Testis (tissue), 3 donors: ENCODE data around the gene IMMP2L. TPM values are rescaled to one million over a fixed set of nuclear protein-coding genes. Genes with fewer than 3 reads are reported as not detected.

ENCODE experiments used
- DNase-seq: peaks from one replicate; pipeline ENCODE4 v3.0.0-alpha.2; 2019
- H3K27ac ChIP-seq, 2 donors: fragments of 200-600 bp; sonication (generic); one replicate each; pipeline ENCODE4 v1.5.1; 2019
- H3K27me3 ChIP-seq: fragments of 200-600 bp; sonication (generic); one replicate; pipeline ENCODE4 v1.5.1; 2019
- H3K36me3 ChIP-seq: fragments of 200-600 bp; sonication (generic); one replicate; pipeline ENCODE4 v1.5.1; 2017; ENCODE audit warnings: low read depth; ENCODE audit errors: missing control alignments
- H3K4me1 ChIP-seq: fragments of 200-600 bp; sonication (generic); one replicate; pipeline ENCODE4 v1.5.1; 2019
- H3K4me3 ChIP-seq, 2 donors: fragments of 200-600 bp; sonication (generic); one replicate each; pipeline ENCODE4 v1.5.1; 2017 to 2019
- H3K9me3 ChIP-seq: fragments of 200-600 bp; sonication (generic); one replicate; pipeline ENCODE4 v1.5.1; 2017
- CTCF ChIP-seq, 3 experiments: fragments of 450-650 bp in 2 of 3; fragments of 200-600 bp in 1 of 3; sonication (generic) in 1 of 3; IDR thresholded peaks; one replicate each; pipeline ENCODE4 v1.5.1; 2016 to 2019; ENCODE audit warnings: antibody characterized with exemption in 3 of 3, mild to moderate bottlenecking in 2 of 3, moderate library complexity in 1 of 3
- POLR2A ChIP-seq: fragments of 450-650 bp; IDR thresholded peaks from one replicate; pipeline ENCODE4 v1.6.1; 2017; ENCODE audit warnings: antibody characterized with exemption, mild to moderate bottlenecking, moderate library complexity
- WGBS, 2 donors: methylation state at CpG; one replicate each; pipeline ENCODE4 v1.1.5; 2018; 5-methylcytosine and 5-hydroxymethylcytosine counted together
- intact Hi-C: fragments of 100-400 bp; cut with DNase I; formaldehyde crosslinking; loops from one replicate; pipeline ENCODE4 v1.15.1; 2023; ENCODE audit warnings: low total_unique reads
- polyA plus RNA-seq: library from polyadenylated mRNA; stranded (reverse); fragments of 350-450 nt; fragmentation: Illumina TruSeq; extraction: RNeasy Lipid Tissue Mini Kit (QIAGEN cat#74804); gene quantifications from one replicate; pipeline ENCODE4 v1.2.3, GENCODE V29; 2014; ENCODE audit warnings: low read depth, low replicate concordance; ENCODE audit not compliant: insufficient read depth
- total RNA-seq, 2 donors: library from RNA; depleted of rRNA; stranded (reverse); fragments of >200 nt; gene quantifications; one replicate each; pipeline ENCODE4 v1.2.3, GENCODE V29; 2016

IMMP2L gene
- total and polyA plus RNA-seq, 3 donors from 2014 or later = 10.7 to 12.4 (median 11.2) TPM

- Histone ChIP-seq H3K9me3 (no peaks in the 10 kb centered on the region), H3K27me3 (no peaks in the 10 kb centered on the region), H3K36me3 (no peaks in the 10 kb centered on the region), H3K4me3 (no peak overlapping the region), H3K27ac (no peak overlapping the region), H3K4me1 (no peaks in the 10 kb centered on the region)
- DNase-seq = no peak
- intact Hi-C loops = no loop called here
- TF ChIP-seq POLR2A (no peak), CTCF (IDR thresholded peaks at IDR 0.05) (no peak)
Observed at GRCh38 chr7:111414374-111414773, 147.9 kb downstream of the IMMP2L start.

GRCh38 chr7:111413739-111414138 is 148.6 kb downstream of the IMMP2L start:
- Histone ChIP-seq H3K27me3 (no peaks in the 10 kb centered on the region), H3K4me3 (no peak overlapping the region), H3K36me3 (no peaks in the 10 kb centered on the region), H3K9me3 (no peaks in the 10 kb centered on the region), H3K27ac (no peak overlapping the region), H3K4me1 (no peaks in the 10 kb centered on the region)
- TF ChIP-seq CTCF (IDR thresholded peaks at IDR 0.05) = no peak
- TF ChIP-seq POLR2A = no peak
- intact Hi-C loops = no loop called here
- DNase-seq = peak; percentile 47
- WGBS, 2 donors = 29 to 51% methylated on average over 3 of the region's 3 CpGs

GRCh38 chr7:111410899-111411298 is 151.4 kb downstream of the IMMP2L start:
- TF ChIP-seq CTCF (IDR thresholded peaks at IDR 0.05) (no peak), POLR2A (no peak)
- Histone ChIP-seq H3K4me1 (no peaks in the 10 kb centered on the region), H3K9me3 (no peaks in the 10 kb centered on the region), H3K27me3 (no peaks in the 10 kb centered on the region), H3K27ac (no peak overlapping the region), H3K36me3 (no peaks in the 10 kb centered on the region), H3K4me3 (no peak overlapping the region)
- intact Hi-C loops = no loop called here
- DNase-seq = no peak

- no peak overlapping the region for H3K27ac ChIP-seq
- no peak overlapping the region for H3K4me3 ChIP-seq
- no peaks in the 10 kb centered on the region for H3K9me3 ChIP-seq
- H3K27me3 ChIP-seq = no peaks in the 10 kb centered on the region
- H3K36me3 ChIP-seq = no peaks in the 10 kb centered on the region
- no peak for DNase-seq
- 56 to 63% methylated on average over 1 of the region's 1 CpG for WGBS, 2 donors
- TF ChIP-seq POLR2A (no peak), CTCF (IDR thresholded peaks at IDR 0.05) (no peak)
- H3K4me1 ChIP-seq = no peaks in the 10 kb centered on the region
- intact Hi-C loops = no loop called here
Observed at GRCh38 chr7:111409714-111410422, 152.4 kb downstream of the IMMP2L start.

- Histone ChIP-seq H3K27ac (no peak overlapping the region), H3K36me3 (no peaks in the 10 kb centered on the region), H3K4me3 (no peak overlapping the region), H3K4me1 (no peaks in the 10 kb centered on the region), H3K27me3 (no peaks in the 10 kb centered on the region), H3K9me3 (no peaks in the 10 kb centered on the region)
- DNase-seq = no peak
- intact Hi-C loops = no loop called here
- no peak for TF ChIP-seq CTCF (IDR thresholded peaks at IDR 0.05)
- no peak for TF ChIP-seq POLR2A
Observed at GRCh38 chr7:111408724-111409123, 153.6 kb downstream of the IMMP2L start.
